Duodenal mucosa (tissue), 2 donors: ENCODE results near the gene BCAS4.
"Not testable (repeated sequence)": the region's sequence is repeated elsewhere in the genome, so short reads cannot be mapped to it uniquely, and the experiment has no call there.

ENCODE experiments used
- H3K27ac ChIP-seq: one replicate; pipeline ENCODE4 v1.7.0; 2013; ENCODE audit warnings: low read depth, low read length
- H3K27me3 ChIP-seq, 2 donors: one replicate each; pipeline ENCODE4 v1.7.0; 2013; ENCODE audit warnings: low read length in 2 of 2, control low read depth in 1 of 2; ENCODE audit not compliant: insufficient read depth in 2 of 2, control insufficient read depth in 1 of 2
- H3K36me3 ChIP-seq, 2 donors: one replicate each; pipeline ENCODE4 v1.7.0; 2013; ENCODE audit warnings: low read length in 2 of 2, control low read depth in 1 of 2; ENCODE audit not compliant: insufficient read depth in 2 of 2, control insufficient read depth in 1 of 2
- H3K4me1 ChIP-seq, 2 donors: one replicate each; pipeline ENCODE4 v1.7.0; 2013; ENCODE audit warnings: low read length in 2 of 2, control low read depth in 1 of 2; ENCODE audit not compliant: insufficient read depth in 2 of 2, control insufficient read depth in 1 of 2
- H3K4me3 ChIP-seq, 2 donors: one replicate each; pipeline ENCODE4 v1.7.0; 2013; ENCODE audit warnings: low read length in 2 of 2, low read depth in 1 of 2
- H3K9ac ChIP-seq, 2 donors: one replicate each; pipeline ENCODE4 v1.7.0; 2013; ENCODE audit warnings: low read length in 2 of 2, low read depth in 1 of 2
- H3K9me3 ChIP-seq, 2 donors: one replicate each; pipeline ENCODE4 v1.7.0; 2013; ENCODE audit warnings: low read length in 2 of 2, control low read depth in 1 of 2; ENCODE audit not compliant: control insufficient read depth in 1 of 2

Gene BCAS4

DNA sequence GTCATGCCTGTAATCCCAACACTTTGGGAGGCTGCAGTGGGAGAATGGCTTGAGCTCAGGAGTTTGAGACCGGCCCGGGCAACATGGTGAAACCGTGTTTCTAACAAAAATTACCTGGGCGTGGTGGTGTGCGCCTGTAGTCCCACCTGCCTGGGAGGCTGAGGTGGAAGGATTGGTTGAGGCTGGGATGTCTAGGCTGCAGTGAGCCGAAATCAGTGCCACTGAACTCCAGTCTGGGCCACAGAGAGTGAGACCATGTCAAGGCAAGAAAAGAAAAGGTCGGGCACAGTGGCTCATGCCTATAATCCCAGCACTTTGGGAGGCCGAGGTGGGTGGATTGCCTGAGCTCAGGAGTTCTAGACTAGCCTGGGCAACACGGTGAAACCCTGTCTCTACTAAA, 8.2 kb upstream of the BCAS4 start:
- no peaks in the 10 kb centered on the region for H3K27me3 ChIP-seq

DNA sequence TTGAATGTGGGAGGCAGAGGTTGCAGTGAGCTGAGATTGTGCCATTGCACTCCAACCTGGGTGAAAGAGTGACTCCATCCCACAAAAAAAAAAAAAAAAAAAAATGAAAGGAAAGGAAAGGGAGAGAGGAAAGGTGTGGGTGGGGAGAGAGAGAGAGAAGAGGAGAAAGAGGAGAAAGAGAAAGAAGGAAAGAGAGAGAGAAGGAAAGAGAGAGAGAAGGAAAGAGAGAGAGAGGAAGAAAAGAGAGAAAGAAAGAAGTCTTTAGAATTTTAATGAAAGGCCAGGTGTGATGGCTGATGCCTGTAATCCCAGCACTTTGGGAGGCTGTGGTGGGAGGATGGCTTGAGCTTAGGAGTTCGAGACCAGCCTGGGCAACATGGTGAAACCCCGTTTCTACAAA, 7.7 kb upstream of the BCAS4 start:
- Histone ChIP-seq H3K27me3 (no peaks in the 10 kb centered on the region), H3K36me3 (no peaks in the 10 kb centered on the region), H3K9me3 (no peaks in the 10 kb centered on the region), H3K9ac (no peak overlapping the region), H3K27ac (no peak overlapping the region), H3K4me1 (peaks cover 13 to 19% of the 10 kb centered on the region in 2 donors), H3K4me3 (no peak overlapping the region)

More for the DNA sequence above, 8.2 kb upstream of the BCAS4 start:
- no peaks in the 10 kb centered on the region for H3K36me3 ChIP-seq
- H3K9me3 ChIP-seq, result no peaks in the 10 kb centered on the region
- H3K4me3 ChIP-seq, result no peak overlapping the region
- H3K4me1 ChIP-seq, result peaks cover 13 to 19% of the 10 kb centered on the region in 2 donors
- no peak overlapping the region for H3K27ac ChIP-seq
- no peak overlapping the region for H3K9ac ChIP-seq

DNA sequence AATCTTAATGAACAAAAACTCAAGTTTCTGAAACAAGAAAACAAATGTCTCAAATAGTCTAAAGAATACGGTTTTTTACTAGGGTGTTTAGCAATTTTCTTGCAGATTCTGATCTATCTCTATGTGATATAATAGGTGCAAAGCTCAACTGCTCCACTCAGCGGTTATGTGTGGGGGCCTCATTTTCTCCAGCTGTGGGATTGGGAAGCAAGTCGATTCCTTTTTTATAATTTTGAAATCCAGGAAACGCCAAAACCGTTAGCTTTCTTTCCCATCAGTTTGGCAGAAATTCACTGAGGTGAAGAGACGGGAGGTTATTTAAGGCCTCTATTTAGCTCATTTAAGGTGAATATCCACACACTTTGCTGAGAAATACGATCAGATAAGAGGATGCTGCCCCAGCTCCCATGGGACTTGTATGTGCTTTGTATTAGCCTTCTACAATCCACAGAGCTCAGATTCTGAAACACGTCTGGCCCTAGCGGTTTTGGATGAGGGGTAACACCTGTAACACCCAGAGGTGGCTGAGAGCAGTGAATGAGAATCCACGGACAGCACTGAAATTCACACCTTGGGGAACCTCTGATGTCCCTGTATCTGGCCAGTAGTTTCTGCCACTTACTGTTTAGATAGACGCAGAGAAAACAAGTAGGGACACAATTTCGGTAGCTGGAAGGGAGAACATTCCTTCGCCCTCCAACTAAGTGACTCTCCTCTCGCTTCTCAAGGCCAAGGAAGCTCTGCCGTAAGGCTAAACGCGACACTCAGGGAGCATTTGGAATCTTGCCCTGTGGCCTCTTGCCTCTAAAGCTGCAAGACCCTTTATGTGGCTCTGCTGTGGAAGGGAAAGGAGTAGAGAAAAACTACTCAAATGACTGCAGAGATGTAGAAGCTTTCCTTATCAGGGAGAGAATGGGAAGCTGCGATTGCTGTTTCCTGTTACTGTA, 6.5 kb upstream of the BCAS4 start:
- no peaks in the 10 kb centered on the region for H3K36me3 ChIP-seq
- H3K27ac ChIP-seq, result no peak overlapping the region
- H3K27me3 ChIP-seq, result no peaks in the 10 kb centered on the region
- H3K9ac ChIP-seq, result no peak overlapping the region
- peaks cover 13 to 19% of the 10 kb centered on the region in 2 donors for H3K4me1 ChIP-seq
- H3K4me3 ChIP-seq, result no peak overlapping the region
- H3K9me3 ChIP-seq, result no peaks in the 10 kb centered on the region

DNA sequence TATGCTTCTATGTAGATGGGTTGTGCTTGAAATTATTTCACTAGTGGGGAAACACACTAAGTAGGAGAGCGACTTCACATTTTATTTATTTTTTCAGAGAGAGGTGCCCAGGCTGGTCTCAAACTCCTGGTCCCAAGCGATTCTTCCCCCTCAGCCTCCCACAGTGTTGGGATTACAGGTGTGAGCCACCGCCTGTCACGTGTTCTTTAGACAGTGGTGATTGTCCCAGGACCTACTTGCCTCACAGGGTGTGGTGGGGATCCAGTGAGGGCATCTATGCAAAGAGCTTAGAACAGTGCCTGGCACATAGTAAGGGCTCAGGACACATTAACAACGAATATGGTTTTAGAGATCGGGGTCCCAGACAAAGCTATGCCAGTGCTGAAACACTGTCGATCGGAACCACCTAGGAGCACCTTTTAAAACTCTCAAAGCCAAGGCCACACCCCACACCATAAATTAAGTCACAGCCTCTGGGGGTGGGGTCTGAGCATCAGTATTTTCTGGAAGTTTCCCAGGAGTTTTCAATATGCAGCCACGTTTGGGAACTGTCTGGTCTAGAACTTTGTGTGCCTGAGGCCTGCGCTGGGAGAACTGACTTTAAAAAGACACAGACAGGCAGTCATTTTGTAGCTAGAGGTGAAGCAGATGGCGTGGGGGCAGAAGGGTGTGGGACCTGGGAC, 4.8 kb upstream of the BCAS4 start:
- H3K27me3 ChIP-seq, result no peaks in the 10 kb centered on the region
- peak overlapping the region; percentile 58 for H3K27ac ChIP-seq
- H3K9ac ChIP-seq, result peak overlapping the region; percentile 45 to 54
- no peaks in the 10 kb centered on the region for H3K36me3 ChIP-seq
- no peak overlapping the region for H3K4me3 ChIP-seq
- peaks cover 19 to 20% of the 10 kb centered on the region in 2 donors for H3K4me1 ChIP-seq
- no peaks in the 10 kb centered on the region for H3K9me3 ChIP-seq

DNA sequence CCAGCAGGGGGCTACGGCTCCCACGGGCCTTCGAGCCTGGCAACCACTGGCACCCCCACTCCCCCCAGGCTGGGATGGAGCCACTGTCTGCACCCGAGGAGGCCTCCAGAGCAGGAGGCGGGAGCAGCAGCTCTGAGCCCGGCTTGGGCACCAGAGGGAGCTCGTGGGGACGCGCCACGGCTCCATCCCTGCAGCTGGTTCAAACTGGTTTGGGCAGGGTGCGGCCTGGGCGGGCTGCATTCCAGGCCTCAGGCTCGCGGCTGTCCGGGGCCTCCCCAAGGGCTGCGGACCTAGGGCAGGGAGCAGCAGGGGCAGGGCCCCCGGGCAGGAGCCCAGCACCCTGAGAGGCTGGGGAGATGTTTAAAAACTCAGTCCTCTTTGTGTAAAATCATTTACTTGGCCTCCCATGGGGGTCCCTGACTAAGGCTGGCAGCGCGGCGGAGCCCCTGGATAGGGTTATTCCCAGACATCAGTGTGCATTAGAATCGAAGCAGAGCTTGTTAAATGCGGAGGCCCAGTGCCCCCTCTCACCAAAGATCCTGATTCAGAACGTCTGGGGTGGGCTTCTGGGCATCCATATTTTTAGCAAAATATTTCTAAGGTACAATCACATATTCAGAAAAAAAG, 4.1 kb upstream of the BCAS4 start:
- H3K27ac ChIP-seq, result peak overlapping the region; percentile 58
- no peaks in the 10 kb centered on the region for H3K36me3 ChIP-seq
- H3K4me1 ChIP-seq, result peaks cover 19 to 20% of the 10 kb centered on the region in 2 donors
- peak overlapping the region; percentile 45 to 54 for H3K9ac ChIP-seq
- no peaks in the 10 kb centered on the region for H3K27me3 ChIP-seq
- H3K9me3 ChIP-seq, result no peaks in the 10 kb centered on the region
- H3K4me3 ChIP-seq, result peak overlapping the region; percentile 38 to 42

DNA sequence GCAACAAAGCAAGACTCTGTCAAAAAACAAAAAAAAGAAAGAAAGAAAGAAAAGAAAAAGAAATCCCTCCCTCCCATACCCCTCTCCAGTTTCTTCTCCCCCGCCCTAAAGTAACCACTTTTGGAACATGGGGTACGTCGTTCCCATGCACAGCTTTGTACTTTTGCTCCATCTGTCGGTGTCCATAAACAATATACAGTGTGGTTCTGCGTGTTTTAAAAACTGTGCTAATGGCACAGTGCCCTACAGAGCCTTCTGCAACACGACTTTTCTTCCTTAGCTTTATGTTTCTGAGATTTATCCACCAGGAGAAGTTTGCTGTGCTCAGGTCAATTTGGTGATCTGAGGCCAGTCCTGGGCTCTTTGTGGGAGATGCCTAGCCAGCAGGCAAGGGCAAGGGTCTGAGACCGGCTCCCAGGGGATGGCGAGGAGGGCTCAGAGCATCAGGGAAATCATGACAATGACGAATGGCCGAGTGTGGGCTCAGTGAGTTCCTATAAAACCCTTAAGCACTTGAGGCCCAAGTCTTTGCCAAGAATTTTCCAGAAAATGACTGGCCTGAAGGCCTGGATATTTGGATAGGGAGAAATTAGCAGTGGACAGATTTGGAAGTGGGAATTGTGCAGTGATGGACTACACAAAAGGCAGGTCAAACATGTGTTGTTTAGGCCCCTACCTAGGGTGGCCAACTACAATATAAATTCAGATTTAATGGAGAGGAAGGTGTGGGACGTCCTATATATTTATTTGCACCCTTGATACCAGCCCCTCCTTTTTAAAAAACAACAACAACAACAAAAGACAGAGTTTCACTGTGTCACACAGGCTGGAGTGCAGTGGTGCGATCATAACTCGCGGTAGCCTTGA, 1.9 kb upstream of the BCAS4 start:
- Histone ChIP-seq H3K27me3 (no peaks in the 10 kb centered on the region), H3K27ac (no peak overlapping the region), H3K4me1 (peaks cover 19 to 20% of the 10 kb centered on the region in 2 donors), H3K4me3 (no peak overlapping the region), H3K9me3 (no peaks in the 10 kb centered on the region), H3K9ac (no peak overlapping the region), H3K36me3 (no peaks in the 10 kb centered on the region)

DNA sequence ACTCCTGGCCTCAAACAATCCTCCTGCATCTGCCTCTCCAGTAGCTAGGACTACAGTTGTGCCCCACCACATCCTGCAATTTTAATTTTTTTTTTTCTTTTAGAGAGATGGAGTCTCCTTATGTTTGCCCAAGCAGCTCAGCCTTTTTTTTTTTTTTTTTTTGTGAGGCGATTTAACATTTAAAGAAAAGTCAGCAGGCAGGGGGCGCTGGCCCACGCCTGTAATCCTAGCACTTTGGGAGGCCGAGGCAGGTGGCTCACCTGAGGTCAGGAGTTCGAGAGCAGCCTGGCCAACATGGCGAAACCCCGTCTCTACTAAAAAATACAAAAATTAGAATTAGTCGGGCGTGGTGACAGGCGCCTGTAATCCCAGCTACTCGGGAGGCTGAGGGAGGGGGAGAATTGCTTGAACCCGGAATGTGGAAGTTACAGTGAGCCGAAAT, 1.3 kb upstream of the BCAS4 start:
- peaks cover 14 to 20% of the 10 kb centered on the region in 2 donors for H3K4me1 ChIP-seq
- not testable (repeated sequence) for H3K36me3 ChIP-seq, H3K27me3 ChIP-seq, H3K9me3 ChIP-seq, H3K4me3 ChIP-seq, H3K27ac ChIP-seq, H3K9ac ChIP-seq

DNA sequence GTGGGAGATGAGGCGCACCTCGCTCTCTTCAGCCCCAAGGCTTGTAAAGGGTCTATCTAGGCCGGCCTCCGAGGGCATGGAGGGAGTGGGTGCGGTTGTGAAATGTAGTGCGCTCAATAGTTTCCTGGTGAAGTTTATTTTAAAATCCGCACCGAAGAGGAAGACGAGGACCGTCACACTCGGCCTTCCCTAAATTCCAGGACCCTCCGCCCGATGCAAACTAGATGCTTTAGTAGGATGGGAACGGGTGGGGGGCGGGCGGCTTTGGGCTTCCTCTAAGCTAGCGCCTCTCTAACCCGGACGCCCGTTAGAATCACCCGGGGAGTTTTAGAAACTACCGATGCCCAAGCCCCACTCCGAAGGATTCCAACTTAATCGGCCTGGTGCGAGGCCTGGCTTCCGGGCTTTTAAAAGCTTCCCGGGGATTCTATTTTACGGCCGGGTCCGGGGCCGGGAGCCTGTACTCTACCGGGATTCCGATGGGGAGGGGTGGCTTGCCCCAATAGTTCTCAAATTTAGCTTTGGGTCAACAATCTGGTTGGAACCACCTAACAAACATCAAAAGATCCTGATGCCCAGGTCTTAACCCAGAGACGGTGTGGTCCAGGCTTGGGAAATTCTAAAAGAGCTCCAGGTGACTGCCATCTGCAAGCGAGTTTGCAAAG, 548 bp upstream of the BCAS4 start:
- Histone ChIP-seq H3K9ac (peak overlapping the region in 1 of 2 donors; percentile 32), H3K4me3 (peak overlapping the region; percentile 24 to 61), H3K9me3 (no peaks in the 10 kb centered on the region), H3K27ac (no peak overlapping the region), H3K36me3 (no peaks in the 10 kb centered on the region), H3K4me1 (peaks cover 11 to 20% of the 10 kb centered on the region in 2 donors), H3K27me3 (no peaks in the 10 kb centered on the region)

DNA sequence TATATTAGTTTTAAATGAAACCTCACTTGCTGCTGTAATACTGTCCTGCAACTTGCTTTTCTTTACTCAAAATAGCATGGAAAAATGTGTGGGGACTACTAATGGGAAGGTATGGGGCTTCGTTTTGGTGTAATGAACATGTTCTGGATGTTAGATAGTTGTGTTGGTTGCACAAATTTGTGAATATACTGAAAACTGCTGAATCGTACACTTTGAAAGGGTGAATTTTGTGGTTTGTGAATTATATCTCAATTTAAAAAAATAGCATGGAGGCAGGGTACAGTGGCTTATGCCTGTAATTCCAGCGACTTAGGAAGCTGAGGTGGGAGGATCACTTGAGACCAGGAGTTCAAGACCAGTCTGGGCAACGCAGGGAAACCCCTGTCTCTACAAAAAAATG, 2.3 kb downstream of the BCAS4 start:
- no peaks in the 10 kb centered on the region for H3K27me3 ChIP-seq
- no peak overlapping the region for H3K27ac ChIP-seq
- peaks cover 0 to 7% of the 10 kb centered on the region in 2 donors for H3K4me1 ChIP-seq
- H3K36me3 ChIP-seq, result no peaks in the 10 kb centered on the region
- no peak overlapping the region for H3K9ac ChIP-seq
- H3K4me3 ChIP-seq, result no peak overlapping the region
- H3K9me3 ChIP-seq, result no peaks in the 10 kb centered on the region
